Fibroblast of skin of abdomen (primary cell): ENCODE measurements around the gene LKAAEAR1. TPM values are rescaled to one million over a fixed set of nuclear protein-coding genes. Genes with fewer than 3 reads are reported as not detected.
"Not testable (repeated sequence)": the region's sequence is repeated elsewhere in the genome, so short reads cannot be mapped to it uniquely, and the experiment has no call there.

Experiments
- DNase-seq: peaks from one replicate; pipeline ENCODE4 v3.0.0-alpha.2; 2013
- polyA plus RNA-seq, 2 experiments: library from polyadenylated mRNA; unstranded; fragments of 120-200 nt; gene quantifications; one replicate each; pipeline ENCODE4 v1.2.1, GENCODE V29; 2013; ENCODE audit not compliant: insufficient read length in 2 of 2

Gene LKAAEAR1
- polyA plus RNA-seq (2013, experiment 1 of 2; ENCODE audit: insufficient read length) = not detected
- 0.10 TPM for polyA plus RNA-seq (2013, experiment 2 of 2; ENCODE audit: insufficient read length)

GRCh38 chr20:64083804-64084684 is at the start of gene LKAAEAR1:
Gene LKAAEAR1 (minus strand): TSS chr20:64084398. CDS start chr20:64084219, 179 bp downstream.
- DNase-seq = no peak

DNA sequence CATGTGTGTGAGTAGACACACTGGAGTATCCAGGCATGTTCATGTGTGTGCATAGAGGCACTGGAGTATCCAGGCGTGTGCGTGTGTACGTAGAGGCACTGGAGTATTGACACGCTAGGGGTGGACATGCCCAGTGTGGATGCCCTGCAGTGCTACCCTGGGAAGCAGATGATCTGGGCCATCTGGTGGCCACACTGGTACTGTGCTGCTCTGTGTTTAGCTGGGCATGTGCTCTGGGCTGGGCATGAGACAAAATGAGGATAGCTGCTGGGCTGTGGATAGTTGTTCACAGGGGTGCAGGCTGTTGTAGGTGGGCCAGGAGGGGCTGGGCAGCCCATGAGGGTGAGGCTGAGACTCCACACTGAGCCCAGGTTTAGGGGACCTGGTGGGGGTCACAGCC is 47.2 kb upstream of the LKAAEAR1 start:
- DNase-seq = no peak

GRCh38 chr20:64130876-64131275 is 46.7 kb upstream of the LKAAEAR1 start:
- no peak for DNase-seq

GRCh38 chr20:64130271-64130670 is 46.1 kb upstream of the LKAAEAR1 start:
- no peak for DNase-seq

DNA sequence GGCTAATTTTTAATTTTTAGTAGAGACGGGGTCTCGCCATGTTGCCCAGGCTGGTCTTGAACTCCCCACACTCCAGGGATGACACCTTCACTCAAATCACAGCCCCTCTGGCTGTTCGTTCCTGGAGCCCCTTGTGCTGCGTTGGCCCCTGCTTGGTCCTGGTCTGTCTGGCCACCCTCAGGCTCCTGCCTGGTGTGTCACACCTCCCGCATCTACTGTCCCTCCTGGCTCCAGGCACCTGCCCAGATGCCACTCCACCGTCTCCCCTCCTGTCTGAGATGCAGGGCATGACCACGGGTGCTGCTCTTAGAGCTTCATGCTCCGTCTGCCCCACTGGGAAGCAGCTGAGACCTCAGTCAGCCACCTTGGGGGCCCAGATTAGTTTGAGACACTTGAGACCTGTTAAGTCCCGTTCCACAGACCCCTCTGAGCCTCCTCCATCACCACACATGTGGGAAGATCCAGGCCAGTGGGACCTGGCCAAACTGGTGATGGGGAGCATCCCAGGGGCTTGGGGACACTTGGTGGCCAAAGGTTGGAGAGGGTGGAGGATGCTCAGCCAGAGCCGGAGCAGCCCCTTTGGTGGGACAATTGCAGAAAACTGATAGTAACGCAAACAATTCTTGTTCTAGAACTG is 45.1 kb upstream of the LKAAEAR1 start:
- DNase-seq = no peak

DNA sequence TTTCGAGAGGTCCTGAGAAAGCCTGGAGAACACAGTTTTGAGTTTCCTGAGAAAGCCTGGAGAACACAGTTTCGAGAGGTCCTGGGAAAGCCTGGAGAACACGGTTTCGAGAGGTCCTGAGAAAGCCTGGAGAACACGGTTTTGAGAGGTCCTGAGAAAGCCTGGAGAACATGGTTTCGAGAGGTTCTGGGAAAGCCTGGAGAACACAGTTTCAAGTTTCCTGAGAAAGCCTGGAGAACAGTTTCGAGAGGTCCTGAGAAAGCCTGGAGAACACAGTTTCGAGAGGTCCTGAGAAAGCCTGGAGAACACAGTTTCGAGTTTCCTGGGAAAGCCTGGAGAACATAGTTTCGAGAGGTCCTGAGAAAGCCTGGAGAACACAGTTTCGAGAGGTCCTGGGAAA is 39.3 kb upstream of the LKAAEAR1 start:
- not testable (repeated sequence) for DNase-seq

GRCh38 chr20:64122927-64123326 is 38.7 kb upstream of the LKAAEAR1 start:
- not testable (repeated sequence) for DNase-seq

GRCh38 chr20:64121586-64121985 is 37.4 kb upstream of the LKAAEAR1 start:
- DNase-seq = no peak

DNA sequence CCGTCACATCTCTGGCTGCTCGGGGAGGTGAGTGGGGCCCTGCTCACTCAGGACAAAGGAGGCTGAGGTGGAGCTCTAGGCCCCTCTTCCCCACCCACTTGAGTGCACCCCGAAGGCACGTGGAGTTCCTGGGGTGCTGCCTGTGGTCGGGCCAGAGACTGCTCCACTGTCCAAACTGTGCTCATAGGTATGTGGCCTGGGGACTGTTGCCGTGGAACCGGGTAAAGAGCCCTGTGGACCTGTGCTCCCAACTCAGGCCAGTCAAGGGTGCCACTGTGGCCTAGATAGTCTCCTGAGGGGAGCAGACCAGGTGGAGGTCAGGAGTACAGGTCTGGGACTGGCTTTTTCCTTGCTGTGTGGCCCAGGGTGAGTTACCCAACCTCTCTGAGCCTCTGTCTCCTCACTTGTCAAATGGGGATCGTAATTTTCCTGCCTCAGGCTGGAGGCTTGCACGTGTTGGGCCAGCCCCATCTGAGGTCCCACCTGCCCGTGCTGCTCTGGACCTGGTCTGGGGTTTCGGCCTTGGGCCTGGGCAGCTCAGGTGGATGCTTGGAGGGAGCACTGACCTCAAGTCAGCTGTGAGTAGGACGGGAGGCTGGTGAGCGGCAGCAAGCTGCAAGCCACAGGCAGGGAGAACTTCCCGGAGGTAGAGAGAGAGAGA is 35.6 kb upstream of the LKAAEAR1 start:
- DNase-seq = no peak

- DNase-seq = no peak
Measured at GRCh38 chr20:64119301-64119680, 35.1 kb upstream of the LKAAEAR1 start.

GRCh38 chr20:64117432-64117777 is 33.2 kb upstream of the LKAAEAR1 start:
- DNase-seq = not testable (repeated sequence)

DNA sequence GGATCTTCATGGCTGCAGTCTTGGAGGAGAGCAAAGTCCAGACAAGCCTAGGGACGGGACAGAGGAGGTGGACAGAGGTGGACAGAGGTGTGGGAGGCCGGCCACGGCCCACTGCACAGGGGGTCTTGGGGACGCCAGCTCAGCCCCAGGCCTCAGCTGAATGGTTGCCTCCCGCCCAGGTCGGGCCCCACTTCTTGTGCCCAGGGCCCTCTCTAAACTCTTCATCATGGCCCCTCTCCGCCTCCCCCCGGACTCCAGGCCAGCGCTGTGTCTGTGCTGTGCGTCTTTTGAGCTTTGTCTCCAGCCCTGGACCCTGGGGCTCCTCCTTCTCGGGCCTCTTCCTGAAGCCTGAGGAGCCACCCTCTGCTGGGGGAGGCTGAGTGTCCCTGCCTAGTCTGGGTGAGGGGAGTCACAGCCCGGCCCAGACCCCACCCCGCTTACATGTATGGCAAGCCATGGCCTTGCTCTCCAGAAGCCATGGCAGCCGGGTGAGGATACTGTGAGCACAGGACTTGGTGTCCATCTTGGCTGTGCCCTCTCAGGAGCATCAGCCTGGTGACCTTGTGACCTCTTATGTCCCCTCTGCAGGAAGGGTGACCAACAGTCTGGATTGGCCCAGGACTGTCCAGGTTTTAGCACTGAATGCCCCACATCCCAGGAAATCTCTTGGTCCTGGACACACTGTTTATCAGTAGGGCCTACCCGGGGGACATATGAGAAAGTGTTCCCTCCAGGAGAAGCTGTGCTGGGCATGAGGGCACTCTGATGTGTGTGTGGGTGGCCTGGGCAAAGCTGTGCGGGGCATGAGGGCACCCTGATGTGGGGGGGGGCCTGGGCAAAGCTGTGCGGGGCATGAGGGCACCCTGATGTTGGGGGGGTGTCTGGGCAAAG is 32.6 kb upstream of the LKAAEAR1 start:
- no peak for DNase-seq

DNA sequence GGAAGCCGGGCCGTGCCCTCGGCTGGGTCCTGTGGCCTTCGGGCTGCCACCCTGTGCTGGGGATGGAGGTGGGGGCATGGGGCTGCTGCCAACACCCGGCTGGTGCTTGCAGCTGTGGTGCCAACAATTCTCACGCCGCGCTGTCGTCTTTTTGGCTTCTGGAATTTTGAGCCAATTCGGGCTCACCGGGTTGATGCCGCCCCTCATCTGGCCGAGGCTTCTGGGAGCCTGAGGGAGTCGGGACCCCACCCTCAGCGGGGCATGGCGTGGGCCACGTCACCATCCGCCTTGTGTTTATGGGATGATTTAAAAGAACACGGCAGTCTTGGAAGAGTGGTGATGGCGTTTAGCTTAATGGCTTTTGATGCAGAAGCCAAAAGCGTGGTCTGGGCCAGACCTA is 31.8 kb upstream of the LKAAEAR1 start:
- no peak for DNase-seq

DNA sequence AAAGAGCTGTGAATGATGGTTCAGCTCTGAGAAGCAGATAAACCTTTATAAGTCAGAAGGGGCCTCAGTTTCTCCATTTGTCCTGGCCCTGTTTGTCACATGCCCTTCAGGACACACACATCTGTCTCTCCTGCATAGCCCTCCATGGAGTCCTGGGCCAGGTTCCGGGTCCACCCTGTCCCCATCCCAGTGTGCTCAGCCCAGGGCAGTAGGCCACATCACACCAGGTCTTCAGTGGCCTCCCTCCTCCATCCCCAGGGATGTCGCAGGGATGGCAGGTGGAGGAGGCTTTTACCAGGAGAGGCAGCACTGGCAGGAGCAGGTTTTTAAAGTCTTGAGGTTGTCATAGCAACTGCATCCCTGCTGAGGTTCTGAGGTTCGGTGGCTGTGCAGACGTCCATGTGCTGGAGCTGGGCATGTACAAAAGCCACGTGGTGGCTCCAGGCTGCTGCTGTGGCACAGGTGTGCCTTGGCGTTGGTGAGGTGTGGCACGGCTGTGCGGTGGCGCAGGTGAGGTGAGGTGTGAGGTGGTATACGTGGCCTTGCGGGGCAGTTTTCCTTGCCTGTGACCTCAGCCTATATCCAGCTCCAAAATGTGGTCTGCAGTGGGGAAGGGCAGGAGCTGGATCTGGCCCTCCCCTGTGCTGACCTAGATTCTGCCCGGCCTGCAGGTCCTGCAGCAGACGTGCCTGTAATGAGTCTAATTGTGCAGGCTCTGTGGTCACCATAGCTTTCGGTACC is 31.1 kb upstream of the LKAAEAR1 start:
- no peak for DNase-seq

DNA sequence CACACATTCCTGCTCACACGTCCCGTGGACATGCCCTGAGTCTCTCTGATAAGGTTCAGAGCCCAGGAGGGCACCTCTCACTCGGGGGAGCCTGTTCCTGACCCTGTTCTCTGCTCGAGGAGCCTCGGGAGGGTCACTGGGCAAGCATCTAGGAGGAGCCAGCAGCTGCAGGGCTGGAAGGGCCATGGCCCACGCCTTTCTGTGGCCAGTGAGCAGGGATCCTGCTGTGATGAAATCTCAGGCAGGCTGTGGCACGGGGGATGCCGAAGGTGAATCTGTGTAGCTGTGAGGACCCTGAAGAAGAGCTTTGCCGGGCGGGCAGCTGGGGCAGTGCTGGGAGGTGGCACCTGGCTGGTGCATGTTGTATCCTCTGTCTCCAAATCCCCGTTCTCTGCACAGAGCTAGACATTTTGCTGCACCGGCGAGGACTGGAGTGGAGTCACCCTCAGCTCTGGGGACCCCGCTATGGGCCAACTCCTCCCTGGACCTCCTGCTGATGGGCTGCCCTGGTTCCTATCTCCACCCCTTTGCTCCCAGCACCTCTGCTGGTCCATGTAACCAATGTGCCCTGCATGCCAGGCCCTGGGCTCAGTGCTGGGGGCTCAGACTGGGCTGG is 30.3 kb upstream of the LKAAEAR1 start:
- no peak for DNase-seq

DNA sequence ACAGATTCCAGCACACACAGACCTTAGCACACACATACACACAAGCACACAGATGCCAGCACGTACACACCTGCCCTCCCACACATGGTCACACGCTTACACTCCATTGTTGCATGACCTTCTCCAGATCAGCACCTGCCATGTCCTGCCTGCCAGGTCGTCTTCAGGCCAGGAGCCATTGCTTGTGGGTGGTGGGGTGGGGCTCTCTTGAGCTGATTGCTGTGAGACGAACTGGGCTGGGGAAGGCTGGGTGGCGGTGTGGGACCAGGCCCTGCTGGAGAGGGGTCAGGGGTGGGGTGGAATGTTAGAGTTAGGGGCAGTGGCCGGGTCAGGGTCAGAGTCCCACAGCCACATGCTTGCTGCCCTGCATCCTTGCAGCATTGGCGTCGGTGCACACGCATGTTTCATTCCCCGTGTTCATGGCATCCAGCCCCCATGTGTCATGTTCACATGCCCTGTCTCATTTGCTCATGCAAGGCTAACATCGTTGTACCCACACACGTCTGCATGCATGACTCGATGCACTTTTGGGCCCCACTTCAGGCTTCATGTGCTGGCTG is 29.7 kb upstream of the LKAAEAR1 start:
- no peak for DNase-seq

DNA sequence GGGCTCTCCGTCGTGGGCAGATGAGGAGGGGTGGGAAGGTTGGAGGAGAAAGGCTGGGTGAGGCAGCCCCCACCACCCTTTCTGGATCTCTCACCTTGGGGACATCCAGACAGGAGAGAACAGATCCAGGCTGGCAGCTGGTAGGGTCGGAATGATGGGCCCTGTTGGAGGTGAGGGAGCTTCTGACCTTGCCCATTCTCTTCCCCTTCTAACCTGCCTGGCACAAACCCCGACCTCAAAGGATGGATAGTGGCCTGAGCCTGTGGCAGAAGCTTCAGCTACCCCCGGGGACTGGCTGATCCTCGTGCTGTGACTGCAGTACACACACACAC is 29.2 kb upstream of the LKAAEAR1 start:
- DNase-seq = no peak

DNA sequence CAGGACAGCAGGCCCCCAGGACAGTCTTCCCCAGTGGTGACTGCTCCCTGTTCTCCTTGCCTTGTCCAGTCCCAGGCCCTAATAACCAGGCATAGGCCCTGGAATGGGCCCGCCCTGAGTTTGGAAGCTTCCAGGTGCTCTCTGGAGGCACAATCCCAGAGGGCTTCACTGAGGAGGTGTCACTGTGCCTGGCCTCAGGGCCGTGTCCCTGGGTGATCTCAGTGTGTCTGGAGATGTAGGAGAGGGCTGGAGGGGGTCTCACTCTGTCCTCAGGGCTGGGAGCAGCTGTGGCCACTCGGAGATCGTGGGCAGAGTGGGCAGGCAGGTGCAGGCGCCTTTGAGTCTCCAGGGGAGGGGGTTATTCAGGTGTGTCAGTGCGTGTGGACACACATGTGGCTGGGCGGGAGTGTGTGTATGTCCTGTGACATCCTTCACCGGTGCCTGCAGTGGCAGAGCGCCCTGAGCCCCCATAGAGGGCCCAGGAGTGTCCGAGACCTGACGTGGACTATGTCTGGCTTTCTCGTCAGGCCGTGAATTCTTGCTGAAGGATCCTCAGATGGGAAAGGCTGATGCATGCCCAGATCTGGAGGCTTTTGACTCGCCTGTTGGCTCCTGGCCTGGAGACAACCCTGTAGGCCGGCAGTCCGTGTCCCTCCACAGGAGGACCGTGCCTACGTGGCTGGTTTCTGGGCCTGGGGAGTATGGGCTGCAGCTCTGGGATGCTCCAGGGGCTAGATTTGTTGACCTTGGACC is 28.7 kb upstream of the LKAAEAR1 start:
- no peak for DNase-seq

DNA sequence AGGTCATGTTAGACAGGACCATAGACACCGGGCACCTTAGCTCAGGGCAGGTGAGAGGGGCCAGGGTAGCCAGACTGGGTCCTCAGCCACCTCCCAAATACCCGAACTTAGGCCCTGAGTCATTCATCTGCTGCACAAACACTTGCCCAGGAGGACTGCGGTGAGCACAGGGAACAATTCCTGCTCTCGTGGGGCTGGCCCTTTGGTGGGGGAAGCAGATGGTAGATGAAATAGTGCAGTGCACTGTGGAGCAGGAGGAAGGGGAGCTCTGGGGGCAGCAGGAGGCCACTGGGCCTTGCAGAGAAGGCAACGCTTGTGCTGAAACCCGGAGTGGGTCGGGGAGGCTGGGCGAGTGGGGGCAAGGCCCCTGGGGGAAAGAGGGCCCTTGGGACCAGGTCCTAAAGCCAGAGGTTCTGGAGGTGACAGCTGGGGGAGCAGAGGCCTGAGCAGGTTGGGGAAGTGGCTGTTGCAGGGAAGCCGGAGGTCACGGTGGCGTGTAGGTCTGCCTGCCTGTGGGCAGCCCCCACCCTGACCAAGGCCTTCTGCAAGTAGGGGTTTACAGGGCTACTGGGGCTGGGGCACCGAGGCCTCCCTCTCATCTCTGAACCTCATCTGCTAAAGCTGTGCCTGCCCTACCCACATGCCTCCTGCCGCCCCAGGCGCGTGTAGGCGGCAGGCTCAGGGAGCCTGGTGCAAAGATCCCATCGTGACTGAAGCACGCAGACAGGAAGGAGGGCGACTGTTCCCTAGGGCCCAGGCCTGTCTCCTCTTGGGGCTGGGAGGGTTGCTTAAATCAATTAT is 27.8 kb upstream of the LKAAEAR1 start:
- DNase-seq = no peak
